ENCODE measurements around the gene MGMT. TPM values are rescaled to one million over a fixed set of nuclear protein-coding genes. Genes with fewer than 3 reads are reported as not detected.

The MGMT gene
- total RNA-seq, 1 donor from 2014 or later: 51.4 TPM

DNA sequence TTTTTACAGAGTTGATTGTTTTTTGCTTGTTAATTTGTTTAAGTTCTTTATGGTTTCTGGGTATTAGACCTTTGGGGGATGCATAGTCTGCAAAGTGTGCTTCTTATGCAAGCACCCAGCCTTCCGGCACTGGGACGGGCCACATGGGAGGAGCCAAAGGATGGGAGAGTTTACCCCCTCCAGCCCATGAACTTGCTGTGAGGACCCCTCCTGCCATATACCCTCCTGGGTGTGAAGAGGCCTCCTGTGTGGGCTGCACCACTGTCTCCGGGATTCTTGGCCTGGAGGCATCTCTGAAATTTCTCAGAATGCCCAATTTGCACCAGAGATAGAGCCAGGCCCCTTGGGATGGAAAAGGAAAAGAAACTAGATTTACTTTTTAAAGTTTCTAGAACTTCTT lies 150.7 kb downstream of the MGMT start:
- no peak for DNase-seq (ENCODE audit: low read depth)
- TF ChIP-seq, protein P1, sequence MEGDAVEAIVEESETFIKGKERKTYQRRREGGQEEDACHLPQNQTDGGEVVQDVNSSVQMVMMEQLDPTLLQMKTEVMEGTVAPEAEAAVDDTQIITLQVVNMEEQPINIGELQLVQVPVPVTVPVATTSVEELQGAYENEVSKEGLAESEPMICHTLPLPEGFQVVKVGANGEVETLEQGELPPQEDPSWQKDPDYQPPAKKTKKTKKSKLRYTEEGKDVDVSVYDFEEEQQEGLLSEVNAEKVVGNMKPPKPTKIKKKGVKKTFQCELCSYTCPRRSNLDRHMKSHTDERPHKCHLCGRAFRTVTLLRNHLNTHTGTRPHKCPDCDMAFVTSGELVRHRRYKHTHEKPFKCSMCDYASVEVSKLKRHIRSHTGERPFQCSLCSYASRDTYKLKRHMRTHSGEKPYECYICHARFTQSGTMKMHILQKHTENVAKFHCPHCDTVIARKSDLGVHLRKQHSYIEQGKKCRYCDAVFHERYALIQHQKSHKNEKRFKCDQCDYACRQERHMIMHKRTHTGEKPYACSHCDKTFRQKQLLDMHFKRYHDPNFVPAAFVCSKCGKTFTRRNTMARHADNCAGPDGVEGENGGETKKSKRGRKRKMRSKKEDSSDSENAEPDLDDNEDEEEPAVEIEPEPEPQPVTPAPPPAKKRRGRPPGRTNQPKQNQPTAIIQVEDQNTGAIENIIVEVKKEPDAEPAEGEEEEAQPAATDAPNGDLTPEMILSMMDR (conservative IDR thresholded peaks at IDR 0.05; ENCODE audit: low read depth, low read length): no peak
- H3K4me3 ChIP-seq (ENCODE audit: low read depth, low read length): no peak overlapping the region

DNA sequence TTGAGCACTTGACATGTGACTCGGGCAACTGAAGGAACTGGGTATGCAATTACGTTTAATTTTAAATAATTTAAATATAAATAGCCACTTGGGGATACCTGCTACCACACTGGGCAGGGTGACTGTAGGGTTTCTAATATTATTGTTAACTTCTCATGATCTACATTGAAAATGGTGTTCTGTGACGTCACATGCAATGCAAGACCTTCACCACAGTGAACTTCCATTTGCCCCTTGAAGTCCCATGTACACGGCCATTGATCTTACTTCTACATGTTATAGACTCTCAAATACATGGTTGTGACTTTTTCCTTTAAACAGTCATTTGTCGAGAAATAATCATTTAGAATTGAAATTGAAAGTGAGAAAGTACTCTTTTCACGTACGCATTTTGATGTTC lies 154.0 kb downstream of the MGMT start:
- no peak overlapping the region for H3K4me3 ChIP-seq (ENCODE audit: low read depth, low read length)
- DNase-seq (ENCODE audit: low read depth): no peak
- TF ChIP-seq, protein P1 (conservative IDR thresholded peaks at IDR 0.05; ENCODE audit: low read depth, low read length): no peak

DNA sequence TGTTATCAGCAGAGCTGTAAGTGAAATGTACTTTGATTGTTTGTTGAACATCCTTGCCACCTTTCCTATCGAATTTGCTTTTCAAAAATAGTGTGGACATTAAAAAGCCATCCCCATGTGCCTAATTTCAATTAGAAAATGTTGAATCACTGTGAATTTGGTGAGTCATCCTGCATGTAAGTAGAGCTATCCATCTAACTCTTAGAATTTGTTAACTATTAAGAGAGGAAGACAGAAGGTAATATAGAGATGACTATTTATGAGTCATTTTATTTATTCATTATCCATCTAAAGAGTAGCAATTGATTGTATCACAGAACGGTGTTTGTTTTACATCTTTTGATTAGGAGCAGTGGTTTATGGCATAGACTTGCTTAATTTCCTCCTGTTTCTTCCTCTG lies 154.7 kb downstream of the MGMT start:
- no peak overlapping the region for H3K4me3 ChIP-seq (ENCODE audit: low read depth, low read length)
- TF ChIP-seq, protein P1 (conservative IDR thresholded peaks at IDR 0.05; ENCODE audit: low read depth, low read length): no peak
- no peak for DNase-seq (ENCODE audit: low read depth)

DNA sequence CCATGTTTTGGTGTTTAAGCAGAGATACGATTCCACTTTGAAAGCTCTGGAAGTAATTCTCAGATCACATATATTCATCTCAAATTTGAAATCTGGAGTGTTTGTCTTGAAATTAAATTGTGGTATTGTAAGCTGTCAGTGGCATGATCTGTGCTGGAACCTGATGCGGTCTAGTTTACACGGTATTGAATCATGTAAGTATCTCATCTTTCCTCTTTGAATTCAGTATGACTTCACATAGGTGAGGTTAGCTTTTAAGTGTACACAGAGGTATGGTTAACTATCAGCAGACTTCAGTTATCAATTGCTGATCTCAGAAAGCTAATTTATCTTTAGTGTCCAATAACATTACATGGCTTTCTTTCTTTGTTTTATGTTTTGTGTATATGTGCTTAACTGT lies 155.2 kb downstream of the MGMT start:
- TF ChIP-seq, protein P1 (conservative IDR thresholded peaks at IDR 0.05; ENCODE audit: low read depth, low read length): no peak
- DNase-seq (ENCODE audit: low read depth): no peak
- H3K4me3 ChIP-seq (ENCODE audit: low read depth, low read length): no peak overlapping the region

DNA sequence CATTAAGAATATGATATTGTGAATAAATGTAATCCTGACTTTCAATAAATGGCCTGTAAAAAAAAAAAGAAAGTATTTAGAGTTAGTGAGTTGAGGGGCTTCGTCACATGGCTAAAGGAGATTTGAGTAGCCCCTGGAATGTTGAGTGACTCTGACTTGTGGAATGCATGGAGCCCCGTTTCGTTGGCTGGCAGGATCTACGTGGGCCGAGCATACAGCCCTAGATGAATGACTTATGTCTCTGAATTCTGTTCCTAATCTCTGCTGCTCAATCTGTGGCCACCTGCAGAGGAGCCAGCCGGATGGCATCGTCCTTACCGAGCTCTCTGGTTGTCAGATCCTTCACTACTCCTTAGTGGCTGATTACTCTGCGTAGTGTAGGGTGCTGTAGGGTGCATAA lies 155.7 kb downstream of the MGMT start:
- DNase-seq (ENCODE audit: low read depth): no peak
- TF ChIP-seq, protein P1 (conservative IDR thresholded peaks at IDR 0.05; ENCODE audit: low read depth, low read length): no peak

DNA sequence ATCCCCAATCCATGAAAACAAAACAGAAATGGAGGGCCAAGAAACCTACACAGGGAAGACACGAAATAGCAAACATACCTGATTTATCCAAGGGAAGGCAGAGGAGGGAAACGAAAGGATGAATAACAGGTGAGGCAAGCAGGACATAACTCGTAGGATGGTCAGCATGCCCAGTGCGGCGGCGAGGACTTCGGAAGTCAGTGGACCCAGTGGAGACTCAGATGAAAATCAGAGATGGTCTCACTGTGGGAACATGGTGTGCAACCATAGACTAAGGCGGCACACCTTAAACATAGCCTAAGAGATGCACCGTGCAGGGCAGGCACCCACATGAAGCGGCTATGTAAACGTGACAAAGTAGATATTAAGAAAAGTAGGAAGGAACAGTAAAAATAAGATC lies 157.5 kb downstream of the MGMT start:
- no peak for DNase-seq (ENCODE audit: low read depth)
- H3K4me3 ChIP-seq (ENCODE audit: low read depth, low read length): no peak overlapping the region
- TF ChIP-seq, protein P1 (conservative IDR thresholded peaks at IDR 0.05; ENCODE audit: low read depth, low read length): no peak

More for the DNA sequence above, 155.7 kb downstream of the MGMT start:
- no peak overlapping the region for H3K4me3 ChIP-seq (ENCODE audit: low read depth, low read length)

DNA sequence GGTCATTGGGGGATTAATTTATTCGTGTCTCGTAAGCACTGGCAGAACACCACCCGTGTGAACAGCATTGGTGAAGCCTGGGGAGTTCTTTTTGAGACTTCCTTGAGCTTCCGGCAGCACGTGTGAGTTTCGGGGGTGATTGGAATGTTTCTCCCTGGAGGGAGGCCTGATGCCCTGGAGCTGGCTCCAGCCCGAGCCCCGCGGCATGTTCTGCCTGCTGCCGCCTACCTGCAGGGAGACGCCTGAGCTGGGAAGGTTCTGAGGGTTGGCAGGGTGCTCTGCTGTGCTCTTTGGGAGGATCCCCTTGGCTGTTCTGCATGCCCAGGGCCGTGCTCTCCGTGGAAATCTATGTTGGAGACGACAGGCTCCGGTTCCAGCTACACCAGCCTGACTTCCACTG lies 159.3 kb downstream of the MGMT start:
- no peak overlapping the region for H3K4me3 ChIP-seq (ENCODE audit: low read depth, low read length)
- DNase-seq (ENCODE audit: low read depth): no peak
- TF ChIP-seq, protein P1 (conservative IDR thresholded peaks at IDR 0.05; ENCODE audit: low read depth, low read length): no peak

Data from epithelial cell of proximal tubule (primary cell).